DMS 273 (cell line): ENCODE results near the gene MSRB3.

Experiments used
- DNase-seq: peaks from one replicate; lab custom pipeline; 2025; ENCODE audit not compliant: unreplicated experiment; lab: John Stamatoyannopoulos, UW

Gene MSRB3

DNA sequence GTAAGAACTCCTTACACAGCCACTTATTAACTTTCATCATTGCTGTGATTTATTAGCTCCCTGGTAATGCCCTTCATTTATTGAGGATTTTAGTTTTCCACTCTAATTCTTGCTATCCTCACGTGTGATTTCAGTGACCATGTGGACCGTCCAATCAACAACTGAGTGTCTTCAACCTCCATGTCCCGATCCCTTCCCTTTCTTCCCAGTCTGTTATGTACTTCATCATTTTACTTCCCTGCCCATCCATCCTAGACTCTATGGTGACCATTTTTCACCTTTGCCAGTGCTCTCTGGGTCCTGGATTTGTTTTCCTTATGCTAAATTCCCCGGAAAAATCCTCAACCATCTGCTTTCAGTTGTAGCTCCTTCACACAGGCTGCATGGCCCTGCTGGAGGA is 111.0 kb downstream of the MSRB3 start:
- no peak for DNase-seq

DNA sequence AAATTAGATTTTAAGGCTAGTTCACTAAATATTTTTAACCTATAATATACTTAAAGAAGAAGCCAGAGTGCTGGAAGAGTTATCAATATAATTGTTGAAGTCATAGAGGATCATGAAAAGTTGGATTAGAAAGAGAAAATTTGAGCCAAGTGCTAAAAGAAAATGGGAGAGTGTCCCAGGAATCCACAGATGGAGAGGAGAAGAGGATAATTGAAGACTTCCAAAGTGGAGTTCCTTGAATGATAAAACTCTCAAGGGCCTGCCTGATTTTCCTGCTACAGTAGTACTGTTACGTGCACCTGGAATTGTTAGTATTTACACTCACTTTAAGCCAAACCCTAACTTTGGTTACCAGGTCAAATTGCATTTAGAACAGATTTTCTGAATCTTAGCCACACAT is 113.2 kb downstream of the MSRB3 start:
- DNase-seq, result no peak

DNA sequence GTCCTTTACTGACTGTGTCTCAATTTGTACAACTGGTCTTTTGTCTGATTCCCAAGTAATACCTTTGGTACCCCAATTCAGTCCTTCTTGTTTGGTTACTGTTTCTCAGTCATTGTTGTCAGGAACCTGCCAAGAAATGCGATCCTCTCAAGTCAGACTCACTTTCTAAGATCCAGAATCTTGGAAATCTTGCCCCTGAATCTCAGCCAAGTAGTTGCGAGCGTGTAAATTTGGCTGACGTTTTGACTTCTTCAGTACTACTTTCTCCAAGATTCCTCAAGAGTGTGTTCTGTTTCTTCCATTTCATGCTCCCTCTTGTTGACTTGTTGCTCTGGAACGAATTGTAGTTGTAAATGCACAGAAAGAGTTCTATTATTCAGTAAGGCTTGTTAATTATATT is 114.0 kb downstream of the MSRB3 start:
- no peak for DNase-seq

DNA sequence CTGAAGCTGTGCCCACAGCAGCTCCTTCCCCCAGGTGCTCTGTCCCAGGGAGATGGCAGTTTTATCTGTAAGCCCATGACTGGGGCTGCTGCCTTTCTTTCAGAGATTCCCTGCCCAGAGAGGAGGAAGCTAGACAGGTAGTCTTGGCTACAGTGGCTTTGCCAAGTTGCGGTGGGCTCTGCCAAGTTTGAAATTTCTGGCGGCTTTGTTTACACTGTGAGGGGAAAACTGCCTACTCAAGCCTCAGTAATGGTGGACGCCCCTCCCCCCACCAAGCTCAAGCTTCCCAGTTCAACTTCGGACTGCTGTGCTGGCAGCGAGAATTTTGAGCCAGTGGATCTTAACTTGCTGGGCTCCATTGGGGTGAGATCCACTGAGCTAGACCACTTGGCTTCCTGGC is 124.7 kb downstream of the MSRB3 start:
- no peak for DNase-seq

DNA sequence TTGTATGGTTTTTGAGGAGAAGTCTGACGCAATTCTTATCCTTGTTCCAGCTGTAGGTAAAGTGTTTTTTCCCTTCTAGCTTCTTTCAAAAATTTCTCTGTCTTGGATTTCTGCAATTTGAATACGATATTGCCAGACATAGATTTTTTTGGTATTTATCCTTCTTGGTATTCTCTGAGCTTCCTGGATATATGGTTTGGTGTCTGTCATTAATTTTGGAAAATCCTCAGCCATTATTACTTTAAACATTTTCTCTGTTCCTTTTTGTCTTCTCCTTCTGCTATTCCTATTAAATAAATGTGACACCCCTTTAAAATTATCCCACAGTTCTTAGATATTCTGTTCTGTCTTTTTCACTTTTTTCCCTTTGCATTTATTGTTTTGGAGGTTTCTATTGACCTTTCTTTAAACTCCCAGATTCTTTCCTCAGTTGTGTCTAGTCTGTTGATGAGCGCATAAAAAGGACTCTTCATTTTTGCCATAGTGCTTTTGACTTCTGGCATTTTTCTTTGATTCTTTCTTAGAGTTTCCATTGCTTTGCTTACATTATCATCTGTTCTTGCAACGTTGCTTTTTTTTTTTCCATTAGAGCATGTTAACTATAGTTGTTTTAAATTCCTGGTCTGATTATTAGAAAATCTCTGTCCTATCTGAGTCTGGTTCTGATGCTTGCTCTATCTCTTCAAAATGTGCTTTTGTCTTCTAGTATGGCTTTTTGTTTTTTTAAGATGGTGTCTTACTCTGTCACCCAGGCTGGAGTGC is 129.1 kb downstream of the MSRB3 start:
- no peak for DNase-seq

DNA sequence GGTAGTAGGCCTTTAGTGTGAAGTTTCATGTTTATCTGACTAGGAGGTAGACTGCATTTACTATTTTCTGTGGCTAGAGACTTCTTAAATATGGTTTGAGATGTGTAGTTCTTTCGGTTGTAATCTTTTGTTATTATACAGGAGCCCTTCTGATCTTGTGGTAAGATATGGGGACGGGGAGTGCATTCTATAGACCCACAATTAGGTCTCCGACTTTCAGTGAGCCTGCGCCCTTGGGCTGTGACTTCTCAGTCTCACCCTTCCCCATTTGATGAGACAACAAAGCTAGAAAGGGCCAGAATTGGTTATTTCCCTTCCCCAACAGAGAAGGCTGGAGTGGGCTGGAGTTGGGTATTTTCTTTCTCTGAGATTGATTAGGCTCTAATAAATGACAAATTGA is 130.0 kb downstream of the MSRB3 start:
- DNase-seq, result no peak

DNA sequence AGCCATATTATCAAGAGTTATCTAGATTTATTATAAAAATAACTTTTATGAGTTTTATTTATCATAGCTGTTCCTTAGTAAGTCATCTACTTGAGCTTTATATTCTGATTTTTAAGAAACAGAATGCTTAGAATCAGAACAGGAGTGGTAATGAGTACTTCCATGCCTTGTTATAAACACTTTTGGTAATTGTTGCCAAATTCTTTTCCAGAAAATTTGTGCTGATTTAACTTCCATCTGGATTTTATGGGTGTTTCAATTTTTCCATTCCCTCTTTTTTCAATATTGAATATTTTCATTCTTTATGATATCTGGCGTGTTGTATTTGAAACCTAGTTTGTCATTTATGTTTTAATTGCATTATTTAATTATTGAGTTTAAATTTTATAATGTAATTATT is 131.2 kb downstream of the MSRB3 start:
- DNase-seq, result no peak

DNA sequence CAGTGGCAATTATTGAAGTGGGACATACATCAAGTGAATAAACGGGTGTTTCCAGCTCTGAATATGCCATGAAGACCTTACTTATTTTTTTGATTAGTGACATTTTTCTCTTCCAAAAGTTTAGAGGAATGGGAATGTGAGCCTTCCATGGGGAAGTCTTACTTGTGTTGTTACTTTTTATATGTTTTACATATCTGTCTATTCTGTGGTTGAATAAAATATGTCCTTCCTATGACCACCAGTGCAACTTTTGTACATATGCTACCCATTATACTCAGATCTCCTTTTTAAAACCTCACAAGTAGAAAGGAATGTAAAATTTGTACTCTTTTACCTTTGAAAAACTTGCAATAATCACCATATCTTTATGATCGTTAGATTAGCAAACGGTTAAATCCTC is 132.7 kb downstream of the MSRB3 start:
- no peak for DNase-seq

DNA sequence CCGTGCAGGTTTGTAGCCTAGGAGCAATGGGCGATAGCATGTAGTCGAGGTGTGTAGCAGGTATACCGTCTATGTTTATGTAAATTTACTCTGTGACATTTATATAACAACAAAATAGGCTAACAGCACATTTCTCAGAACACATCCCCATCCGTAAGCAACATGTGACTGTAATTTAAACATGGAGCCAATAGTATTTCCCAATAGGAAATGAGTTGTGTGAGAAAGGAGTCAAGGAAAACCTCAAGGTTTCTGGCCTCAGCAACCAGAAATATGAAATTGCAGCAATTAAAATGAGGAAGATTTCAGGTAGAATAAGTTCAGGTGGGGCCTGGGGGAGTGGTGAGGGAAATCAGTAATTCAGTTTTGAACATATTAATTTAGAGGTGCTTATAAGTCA is 136.0 kb downstream of the MSRB3 start:
- no peak for DNase-seq

DNA sequence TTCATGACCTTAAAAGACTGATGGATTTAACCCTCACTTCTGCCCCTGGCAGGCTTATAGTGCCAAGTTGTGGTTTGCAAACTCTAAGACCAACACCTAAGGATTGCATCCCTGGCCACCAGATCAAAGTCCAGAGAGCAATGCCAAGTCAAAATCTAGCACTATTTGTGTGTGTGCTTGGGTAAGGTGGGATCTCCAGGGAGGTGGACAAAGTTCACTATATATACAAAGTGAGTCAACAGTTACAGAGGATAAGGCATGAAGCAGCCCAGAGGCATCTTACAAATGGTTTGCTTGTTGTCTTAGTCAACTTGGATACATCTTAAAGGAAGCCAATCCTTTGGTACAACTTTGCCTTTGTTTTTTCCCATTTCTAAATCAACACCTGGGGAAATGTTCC is 137.3 kb downstream of the MSRB3 start:
- no peak for DNase-seq

DNA sequence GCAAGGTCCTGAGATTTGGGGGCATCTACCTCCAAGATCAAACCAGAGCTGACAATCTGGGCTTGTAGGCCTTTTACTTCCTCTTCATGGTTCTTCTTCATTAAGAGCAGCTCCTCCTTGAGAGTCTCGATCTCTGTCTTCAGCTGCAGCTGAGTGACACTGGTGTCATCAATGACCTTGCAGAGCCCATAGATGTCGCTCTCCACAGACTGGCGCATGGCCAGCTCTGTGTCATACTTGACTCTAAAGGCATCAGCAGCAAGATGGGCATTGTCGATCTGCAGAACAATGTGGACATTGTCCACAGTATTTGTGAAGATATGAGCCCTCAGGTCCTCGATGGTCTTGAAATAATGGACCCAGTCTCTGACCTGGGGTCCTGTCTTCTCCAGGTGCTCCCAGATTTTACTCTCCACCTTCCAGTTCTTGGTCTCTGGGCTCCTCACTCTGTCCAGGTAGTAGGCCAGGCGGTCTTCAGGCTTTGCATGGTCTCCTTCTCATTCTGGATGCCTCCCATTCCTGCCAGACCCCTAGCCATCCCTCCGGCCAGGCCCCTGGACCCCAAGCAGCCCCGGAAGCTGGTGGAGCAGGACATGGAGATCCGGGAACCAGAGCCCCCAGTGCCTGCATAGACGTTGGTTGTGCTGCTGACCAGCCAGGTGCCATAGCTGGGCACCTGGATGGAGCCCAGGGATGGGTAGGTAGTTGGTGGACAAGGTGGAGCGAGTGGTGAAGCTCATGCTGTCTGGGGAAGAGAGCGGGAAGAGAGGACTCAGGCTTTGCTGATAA is 141.0 kb downstream of the MSRB3 start:
- peak; percentile 0 for DNase-seq

DNA sequence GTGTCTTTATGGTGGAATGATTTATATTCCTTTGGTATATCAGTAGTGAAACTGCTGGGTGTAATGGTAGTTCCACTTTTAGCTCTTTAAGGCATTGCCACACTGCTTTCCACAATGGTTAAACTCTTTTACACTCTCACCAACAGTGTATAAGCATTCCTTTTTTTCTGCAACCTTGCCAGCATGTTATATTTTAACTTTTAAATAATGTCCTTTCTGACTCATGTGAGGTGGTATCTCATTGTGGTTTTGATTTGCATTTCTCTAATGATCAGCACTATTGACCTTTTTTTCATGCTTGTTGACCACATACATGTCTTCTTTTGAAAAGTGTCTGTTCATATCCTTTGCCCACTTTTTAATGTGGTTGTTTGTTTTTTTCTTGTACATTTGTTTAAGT is 142.5 kb downstream of the MSRB3 start:
- no peak for DNase-seq

DNA sequence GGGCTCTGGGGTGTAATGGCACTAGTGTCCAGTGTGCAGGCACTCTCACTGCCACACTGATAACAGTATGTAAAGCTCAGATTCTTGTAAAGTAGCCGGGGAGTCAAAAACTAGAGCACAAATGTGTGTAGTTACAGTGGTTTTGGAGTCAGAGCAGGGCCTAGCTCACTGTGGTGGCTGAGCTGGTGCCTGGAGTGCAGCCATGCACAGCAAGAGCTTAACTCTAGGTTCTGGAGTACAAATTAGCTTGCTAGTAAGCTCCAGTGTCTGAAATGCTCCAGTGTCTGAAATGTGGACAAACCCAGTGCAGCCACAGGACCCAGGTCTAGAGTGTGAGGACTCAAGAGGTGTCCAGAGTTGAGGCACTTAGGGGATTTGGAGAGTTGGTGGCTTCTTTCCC is 149.2 kb downstream of the MSRB3 start:
- DNase-seq, result no peak

DNA sequence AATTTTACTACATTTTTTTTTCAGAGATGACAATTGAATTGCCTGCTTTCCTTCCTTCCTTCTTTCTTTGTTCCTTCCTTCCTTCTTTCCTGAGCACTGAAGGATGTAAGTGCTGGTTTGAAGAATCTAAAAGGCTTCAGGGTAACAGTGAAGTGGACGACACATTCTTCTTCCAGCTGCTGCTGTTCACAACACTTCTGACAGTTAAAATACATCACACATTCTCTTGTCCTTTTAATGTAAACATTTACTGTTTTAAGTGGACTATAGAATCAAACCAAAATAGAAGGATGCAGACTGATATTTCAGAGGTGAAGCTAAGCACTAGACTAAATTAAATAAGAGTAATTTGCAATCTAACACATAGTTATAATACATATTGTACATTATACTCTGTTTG is 151.5 kb downstream of the MSRB3 start:
- DNase-seq, result no peak

DNA sequence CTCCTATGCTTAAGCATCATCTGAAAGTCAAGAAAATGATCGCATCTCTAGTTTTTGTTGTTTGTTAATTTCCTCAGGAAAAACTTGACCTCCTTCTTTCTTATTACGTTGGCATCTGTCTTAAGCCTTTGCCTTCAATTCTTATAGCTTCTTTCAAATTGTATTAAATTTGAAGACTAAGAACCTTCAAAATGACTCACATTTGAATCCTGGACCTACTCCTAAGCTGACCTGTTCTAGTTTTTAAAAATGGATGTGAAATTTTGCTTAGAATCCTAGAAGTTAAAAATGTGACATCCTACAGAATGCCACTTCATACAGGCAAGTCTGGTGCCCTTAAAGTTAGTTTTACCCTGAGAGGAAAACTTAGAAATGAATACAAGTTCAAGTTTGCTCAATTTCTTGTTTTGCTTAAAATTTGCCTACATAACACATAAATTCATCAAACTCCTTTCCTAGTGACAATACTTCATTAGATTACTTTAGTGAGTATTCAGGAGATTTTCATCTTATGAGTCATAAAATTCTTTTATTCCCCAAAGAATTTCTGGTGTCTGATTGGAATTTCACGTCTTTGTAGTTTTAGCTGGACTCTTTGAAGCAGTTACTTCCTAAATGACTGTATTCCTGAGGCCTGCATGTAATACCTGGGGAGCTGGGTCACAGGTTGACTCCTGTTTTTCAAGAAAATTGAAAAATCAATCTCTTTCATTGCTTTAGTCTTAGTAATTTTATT is 152.3 kb downstream of the MSRB3 start:
- DNase-seq, result no peak

DNA sequence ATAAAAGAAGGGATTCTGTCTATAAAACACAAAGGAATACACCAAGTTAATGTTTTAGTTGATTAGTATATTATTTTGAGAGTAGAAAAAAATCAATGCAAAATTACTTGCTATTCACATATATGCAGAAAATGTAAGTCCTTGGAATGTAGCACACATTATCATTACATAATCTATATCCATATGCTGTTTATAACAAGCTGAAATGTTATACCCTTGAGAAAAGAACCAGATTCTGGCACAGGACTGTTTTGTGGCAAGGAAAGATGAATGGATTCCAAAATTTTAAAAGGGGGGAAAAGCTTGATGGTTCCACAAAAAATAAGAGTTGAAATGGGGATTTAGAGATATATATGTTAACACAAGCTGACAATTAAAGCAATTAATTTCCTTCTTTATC is 153.6 kb downstream of the MSRB3 start:
- DNase-seq, result no peak

DNA sequence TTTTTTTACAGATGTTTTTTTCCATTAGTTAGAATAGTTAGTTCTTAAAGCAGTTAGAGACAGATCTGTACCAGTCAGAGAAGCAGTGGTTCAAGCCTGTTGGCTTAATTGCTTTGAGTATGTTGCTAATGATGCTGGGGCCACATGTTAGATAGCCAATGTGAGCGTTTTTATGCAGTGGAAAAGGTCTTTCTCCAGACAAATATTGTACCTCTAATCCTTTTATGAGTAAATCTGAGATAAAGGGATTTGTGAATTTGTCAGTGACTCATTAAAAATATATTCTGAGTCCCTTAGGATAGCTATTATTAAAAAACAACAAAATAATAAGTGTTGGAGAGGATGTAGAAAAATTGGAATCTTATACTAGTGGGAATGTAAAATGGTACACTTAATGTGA is 154.2 kb downstream of the MSRB3 start:
- no peak for DNase-seq

DNA sequence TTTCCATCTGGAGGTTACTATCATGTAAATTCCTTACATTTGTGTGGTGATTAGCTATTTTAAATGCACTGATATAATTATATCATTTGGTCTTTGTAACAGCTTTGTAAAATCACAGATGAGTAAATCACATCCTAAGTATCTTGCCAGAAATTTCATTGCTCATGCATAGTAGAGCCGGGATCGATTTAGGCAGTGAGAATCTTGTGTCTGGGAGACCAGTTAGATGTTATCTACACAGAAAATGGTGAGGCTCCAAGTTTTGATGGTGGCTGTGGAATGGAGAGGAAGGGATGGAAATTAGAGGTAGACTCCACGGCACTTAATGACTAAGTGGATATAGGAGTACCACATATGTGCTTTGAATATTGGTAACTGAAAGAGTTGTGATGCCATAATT is 156.3 kb downstream of the MSRB3 start:
- DNase-seq, result no peak

DNA sequence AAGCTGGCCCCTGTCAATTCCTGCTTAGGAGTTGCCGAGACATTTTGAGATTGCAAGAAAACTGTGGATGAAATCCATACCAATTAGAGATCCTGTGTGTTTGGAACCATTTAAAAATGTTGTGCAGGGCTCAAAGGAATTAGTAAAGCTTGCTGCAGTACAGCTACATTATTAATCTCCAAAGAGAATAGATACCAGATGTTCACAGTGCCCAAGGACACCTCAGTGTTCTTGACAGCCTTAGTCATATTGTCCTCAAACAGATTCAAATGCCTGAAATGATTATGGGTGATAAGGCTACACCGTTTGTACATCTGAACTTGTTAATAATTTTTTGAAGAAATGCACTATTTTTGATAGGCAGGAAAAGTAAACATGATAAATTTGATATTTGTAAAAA is 164.6 kb downstream of the MSRB3 start:
- DNase-seq, result no peak

DNA sequence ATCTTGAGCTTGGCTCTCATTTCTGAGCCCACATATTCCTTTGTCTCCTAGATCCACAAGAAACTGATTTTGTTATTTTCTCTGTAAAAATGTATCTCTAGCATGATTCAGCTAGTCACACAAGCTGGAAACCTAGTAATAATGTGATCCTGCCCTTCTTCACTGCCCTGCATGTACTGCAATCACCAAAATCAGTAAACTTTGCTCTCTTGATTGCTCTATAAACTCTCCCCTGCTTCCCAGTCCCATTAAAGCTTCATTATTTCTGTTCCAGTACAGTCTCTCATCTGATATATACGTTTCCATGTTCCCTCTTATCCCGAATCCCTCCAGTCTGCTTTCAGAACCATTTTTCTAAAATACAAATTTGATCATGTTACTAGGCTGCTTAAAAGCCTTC is 166.5 kb downstream of the MSRB3 start:
- DNase-seq, result no peak

DNA sequence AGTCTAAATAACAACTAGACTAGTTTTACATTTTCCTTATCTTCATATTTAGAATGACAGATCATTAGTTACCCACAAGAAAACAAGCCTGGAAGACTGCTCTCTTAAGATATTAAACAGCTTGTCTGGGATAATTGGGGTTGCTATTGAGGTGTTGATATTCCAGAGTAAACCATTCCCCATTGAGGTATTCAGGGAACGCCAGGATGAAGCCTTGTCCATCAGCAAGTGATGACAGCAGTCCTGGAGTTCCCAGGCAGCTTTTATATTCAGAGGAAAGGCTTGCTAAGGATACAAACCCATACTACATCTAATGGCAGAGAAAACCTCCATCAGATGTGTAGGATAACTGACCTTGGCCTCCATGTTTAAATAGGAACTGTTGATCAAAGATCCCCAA is 168.4 kb downstream of the MSRB3 start:
- no peak for DNase-seq

DNA sequence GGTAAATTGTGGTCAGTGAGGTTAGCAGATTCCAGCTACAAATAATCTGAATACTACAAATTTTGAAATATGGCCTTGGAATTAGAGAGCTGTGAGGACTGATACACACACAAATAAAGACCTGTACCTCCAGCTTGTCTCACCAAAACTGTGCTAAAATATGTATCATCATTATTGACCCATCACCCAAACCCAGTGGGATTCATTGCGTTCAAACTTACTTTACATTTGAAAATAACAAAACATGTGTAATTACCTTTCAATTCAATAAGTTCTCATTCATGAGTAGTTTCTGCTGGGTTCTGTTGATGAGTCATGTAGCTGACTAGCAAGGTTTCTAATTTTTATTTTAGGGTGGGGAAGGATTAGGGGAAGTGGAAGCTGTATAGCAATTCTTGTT is 170.9 kb downstream of the MSRB3 start:
- no peak for DNase-seq
